ENCODE measurements around the gene SCAPER. TPM values are rescaled to one million over a fixed set of nuclear protein-coding genes. Genes with fewer than 3 reads are reported as not detected.

Gene SCAPER
- total and polyA plus RNA-seq, 2 donors (not counting 1 experiment from before 2014, with no cell fraction given) = 8.3 to 61.6 TPM

- no peaks in the 10 kb centered on the region for H3K9me3 ChIP-seq (ENCODE audit: control extremely low read depth in 1 of 3, control insufficient read depth in 2 of 3, insufficient read depth in 1 of 3, low read length in 2 of 3)
- no peak overlapping the region for H3K9ac ChIP-seq (ENCODE audit: low read length)
- no peaks in the 10 kb centered on the region for H3K27me3 ChIP-seq (replicated peaks in 1 of 4; ENCODE audit: control extremely low read depth in 1 of 4, control insufficient read depth in 3 of 4, insufficient read depth in 4 of 4, low read length in 3 of 4)
- no peak overlapping the region for H2AFZ ChIP-seq (ENCODE audit: insufficient read depth, low read depth, low read length, poor library complexity, severe bottlenecking)
- no peaks in the 10 kb centered on the region for H3K9me3 Mint-ChIP-seq (ENCODE audit: insufficient read depth)
- WGBS (ENCODE audit: insufficient coverage) = 100% methylated on average over 2 of the region's 3 CpGs
- H3K27me3 Mint-ChIP-seq = no peaks in the 10 kb centered on the region
- intact Hi-C loops (cut with micrococcal nuclease) = no loop called here
- H3K4me2 ChIP-seq (replicated peaks; ENCODE audit: low read depth, low read length, poor library complexity, severe bottlenecking) = no peak overlapping the region
- DNase-seq = no peak
- no peak for ATAC-seq (ENCODE audit: low read depth)
- POLR2A ChIA-PET = no interaction called here
- no peak overlapping the region for H3K27ac ChIP-seq (ENCODE audit: low read length in 2 of 2)
- CTCF ChIA-PET = no interaction called here
- H3K79me2 ChIP-seq (ENCODE audit: control insufficient read depth, insufficient read depth, low read length) = no peaks in the 10 kb centered on the region
- no peaks in the 10 kb centered on the region for H3K36me3 ChIP-seq (replicated peaks in 1 of 2; ENCODE audit: control extremely low read depth in 1 of 2, control insufficient read depth in 1 of 2, extremely low read depth in 1 of 2, insufficient read depth in 2 of 2, low read length in 1 of 2)
- no peak overlapping the region for H3K4me3 Mint-ChIP-seq
- no peak for TF ChIP-seq CTCF (IDR thresholded peaks at IDR 0.05)
- no peak for TF ChIP-seq EZH2 (IDR thresholded peaks at IDR 0.05; ENCODE audit: borderline replicate concordance, insufficient read depth, low read depth, low read length, poor library complexity, severe bottlenecking)
- H3K4me1 Mint-ChIP-seq = no peaks in the 10 kb centered on the region
- no peak overlapping the region for H3K27ac Mint-ChIP-seq
- H3K4me1 ChIP-seq (ENCODE audit: control insufficient read depth in 2 of 2, insufficient read depth in 2 of 2, low read length in 2 of 2) = no peaks in the 10 kb centered on the region
- no peaks in the 10 kb centered on the region for H4K20me1 ChIP-seq (ENCODE audit: control insufficient read depth, insufficient read depth, low read length, poor library complexity, severe bottlenecking)
- no peak overlapping the region for H3K4me3 ChIP-seq (ENCODE audit: control extremely low read depth in 1 of 5, extremely low read depth in 1 of 5, insufficient read depth in 1 of 5, low read depth in 2 of 5, low read length in 4 of 5)
These were observed 424.9 kb downstream of the SCAPER start for GRCh38 chr15:76480267-76480666.

- no peak overlapping the region for H3K9ac ChIP-seq (ENCODE audit: low read length)
- intact Hi-C loops (cut with micrococcal nuclease) = no loop called here
- TF ChIP-seq CTCF (IDR thresholded peaks at IDR 0.05) (no peak), EZH2 (IDR thresholded peaks at IDR 0.05; ENCODE audit: borderline replicate concordance, insufficient read depth, low read depth, low read length, poor library complexity, severe bottlenecking) (no peak)
- Mint-ChIP-seq H3K9me3 (ENCODE audit: insufficient read depth) (peaks cover 18% of the 10 kb centered on the region), H3K4me1 (no peaks in the 10 kb centered on the region), H3K27ac (no peak overlapping the region), H3K4me3 (no peak overlapping the region), H3K27me3 (no peaks in the 10 kb centered on the region)
- no peaks in the 10 kb centered on the region for H3K4me1 ChIP-seq (ENCODE audit: control insufficient read depth in 2 of 2, insufficient read depth in 2 of 2, low read length in 2 of 2)
- no peak for DNase-seq
- H3K27me3 ChIP-seq (replicated peaks in 1 of 4; ENCODE audit: control extremely low read depth in 1 of 4, control insufficient read depth in 3 of 4, insufficient read depth in 4 of 4, low read length in 3 of 4) = no peaks in the 10 kb centered on the region
- H3K27ac ChIP-seq (ENCODE audit: low read length in 2 of 2) = no peak overlapping the region
- ATAC-seq (ENCODE audit: low read depth) = no peak
- ChIA-PET CTCF (no interaction called here), POLR2A (no interaction called here)
- no peak overlapping the region for H2AFZ ChIP-seq (ENCODE audit: insufficient read depth, low read depth, low read length, poor library complexity, severe bottlenecking)
- no peaks in the 10 kb centered on the region for H3K79me2 ChIP-seq (ENCODE audit: control insufficient read depth, insufficient read depth, low read length)
- H3K36me3 ChIP-seq (replicated peaks in 1 of 2; ENCODE audit: control extremely low read depth in 1 of 2, control insufficient read depth in 1 of 2, extremely low read depth in 1 of 2, insufficient read depth in 2 of 2, low read length in 1 of 2) = peaks cover 5 to 16% of the 10 kb centered on the region in 2 experiments
- no peak overlapping the region for H3K4me3 ChIP-seq (ENCODE audit: control extremely low read depth in 1 of 5, extremely low read depth in 1 of 5, insufficient read depth in 1 of 5, low read depth in 2 of 5, low read length in 4 of 5)
- H3K4me2 ChIP-seq (replicated peaks; ENCODE audit: low read depth, low read length, poor library complexity, severe bottlenecking) = no peak overlapping the region
- H3K9me3 ChIP-seq (ENCODE audit: control extremely low read depth in 1 of 3, control insufficient read depth in 2 of 3, insufficient read depth in 1 of 3, low read length in 2 of 3) = peaks cover 0 to 11% (median 1%) of the 10 kb centered on the region in 3 donors
- no peaks in the 10 kb centered on the region for H4K20me1 ChIP-seq (ENCODE audit: control insufficient read depth, insufficient read depth, low read length, poor library complexity, severe bottlenecking)
These were observed 434.4 kb downstream of the SCAPER start for GRCh38 chr15:76470691-76471090.
